Measurements from ENCODE around the gene VGLL1.

VGLL1 gene

GRCh38 chrX:136588036-136588435 is 56.0 kb downstream of the VGLL1 start:
- no peak for DNase-seq (ENCODE audit: extremely low spot score)
- POLR2A ChIA-PET: no interaction called here
- CTCF ChIA-PET: no interaction called here
- TF ChIP-seq FOXK2 (IDR thresholded peaks at IDR 0.05): no peak
- TF ChIP-seq FOXA1 (IDR thresholded peaks at IDR 0.05): no peak
- no peak for TF ChIP-seq LEF1 (IDR thresholded peaks at IDR 0.05; ENCODE audit: borderline replicate concordance)
- TF ChIP-seq PKNOX1 (IDR thresholded peaks at IDR 0.05): no peak
- TF ChIP-seq ZNF384 (IDR thresholded peaks at IDR 0.05): no peak
- no peak for TF ChIP-seq SUZ12 (IDR thresholded peaks at IDR 0.05)

GRCh38 chrX:136589966-136590365 is 58.0 kb downstream of the VGLL1 start:
- CTCF ChIA-PET: no interaction called here
- no peak for TF ChIP-seq HDGF (IDR thresholded peaks at IDR 0.05; ENCODE audit: borderline replicate concordance)
- TF ChIP-seq LEF1 (IDR thresholded peaks at IDR 0.05; ENCODE audit: borderline replicate concordance): no peak
- TF ChIP-seq SUZ12 (IDR thresholded peaks at IDR 0.05): no peak
- TF ChIP-seq ARNT (IDR thresholded peaks at IDR 0.05): no peak
- no peak for TF ChIP-seq TARDBP (IDR thresholded peaks at IDR 0.05)
- TF ChIP-seq ELF4 (IDR thresholded peaks at IDR 0.05): no peak
- TF ChIP-seq SP1 (IDR thresholded peaks at IDR 0.05): no peak
- no peak for TF ChIP-seq ZNF384 (IDR thresholded peaks at IDR 0.05)
- no peak for TF ChIP-seq PKNOX1 (IDR thresholded peaks at IDR 0.05)
- no peak for TF ChIP-seq CTBP1 (IDR thresholded peaks at IDR 0.05; ENCODE audit: borderline replicate concordance)
- TF ChIP-seq L3MBTL2 (conservative IDR thresholded peaks at IDR 0.05): no peak
- no peak for TF ChIP-seq FOXK2 (IDR thresholded peaks at IDR 0.05)
- TF ChIP-seq FOXM1 (IDR thresholded peaks at IDR 0.05; ENCODE audit: borderline replicate concordance): no peak
- no peak for TF ChIP-seq BHLHE40 (IDR thresholded peaks at IDR 0.05; ENCODE audit: borderline replicate concordance)
- TF ChIP-seq NFRKB (IDR thresholded peaks at IDR 0.05): no peak
- POLR2A ChIA-PET: no interaction called here
- DNase-seq (ENCODE audit: extremely low spot score): no peak

GRCh38 chrX:136597356-136597755 is 65.3 kb downstream of the VGLL1 start:
- DNase-seq (ENCODE audit: extremely low spot score): no peak
- CTCF ChIA-PET: no interaction called here
- POLR2A ChIA-PET: no interaction called here
- TF ChIP-seq L3MBTL2 (conservative IDR thresholded peaks at IDR 0.05) (no peak), ARNT (IDR thresholded peaks at IDR 0.05) (no peak), PKNOX1 (IDR thresholded peaks at IDR 0.05) (no peak), CTBP1 (IDR thresholded peaks at IDR 0.05; ENCODE audit: borderline replicate concordance) (no peak), HDGF (IDR thresholded peaks at IDR 0.05; ENCODE audit: borderline replicate concordance) (no peak), TARDBP (IDR thresholded peaks at IDR 0.05) (no peak), FOXA1 (IDR thresholded peaks at IDR 0.05) (no peak), SUZ12 (IDR thresholded peaks at IDR 0.05) (no peak), ELF4 (IDR thresholded peaks at IDR 0.05) (no peak), FOXK2 (IDR thresholded peaks at IDR 0.05) (no peak), LEF1 (IDR thresholded peaks at IDR 0.05; ENCODE audit: borderline replicate concordance) (no peak), ZNF384 (IDR thresholded peaks at IDR 0.05) (no peak), NFRKB (IDR thresholded peaks at IDR 0.05) (no peak), FOXM1 (IDR thresholded peaks at IDR 0.05; ENCODE audit: borderline replicate concordance) (no peak), BHLHE40 (IDR thresholded peaks at IDR 0.05; ENCODE audit: borderline replicate concordance) (no peak), SP1 (IDR thresholded peaks at IDR 0.05) (no peak)

GRCh38 chrX:136597954-136598353 is 65.9 kb downstream of the VGLL1 start:
- CTCF ChIA-PET: no interaction called here
- POLR2A ChIA-PET: no interaction called here

GRCh38 chrX:136598631-136599030 is 66.6 kb downstream of the VGLL1 start:
- no peak for TF ChIP-seq FOXK2 (IDR thresholded peaks at IDR 0.05)
- TF ChIP-seq PKNOX1 (IDR thresholded peaks at IDR 0.05): no peak
- no peak for TF ChIP-seq ARNT (IDR thresholded peaks at IDR 0.05)
- no peak for TF ChIP-seq TARDBP (IDR thresholded peaks at IDR 0.05)
- TF ChIP-seq HDGF (IDR thresholded peaks at IDR 0.05; ENCODE audit: borderline replicate concordance): no peak
- no peak for TF ChIP-seq FOXA1 (IDR thresholded peaks at IDR 0.05)
- no peak for TF ChIP-seq ZNF384 (IDR thresholded peaks at IDR 0.05)
- TF ChIP-seq CTBP1 (IDR thresholded peaks at IDR 0.05; ENCODE audit: borderline replicate concordance): no peak
- no peak for TF ChIP-seq ELF4 (IDR thresholded peaks at IDR 0.05)
- no peak for TF ChIP-seq NFRKB (IDR thresholded peaks at IDR 0.05)
- no peak for TF ChIP-seq L3MBTL2 (conservative IDR thresholded peaks at IDR 0.05)
- TF ChIP-seq LEF1 (IDR thresholded peaks at IDR 0.05; ENCODE audit: borderline replicate concordance): no peak
- ChIA-PET CTCF (no interaction called here), POLR2A (interaction anchor here (0.6 kb wide), 1 partner anchor 282 kb away, joined by 3 read pairs; no protein-coding TSS in a partner anchor)
- DNase-seq (ENCODE audit: extremely low spot score): no peak

More at GRCh38 chrX:136597954-136598353, 65.9 kb downstream of the VGLL1 start:
- no peak for DNase-seq (ENCODE audit: extremely low spot score)
- TF ChIP-seq SUZ12 (IDR thresholded peaks at IDR 0.05) (no peak), SP1 (IDR thresholded peaks at IDR 0.05) (no peak), FOXK2 (IDR thresholded peaks at IDR 0.05) (no peak), ZNF384 (IDR thresholded peaks at IDR 0.05) (no peak), FOXA1 (IDR thresholded peaks at IDR 0.05) (no peak), LEF1 (IDR thresholded peaks at IDR 0.05; ENCODE audit: borderline replicate concordance) (no peak), FOXM1 (IDR thresholded peaks at IDR 0.05; ENCODE audit: borderline replicate concordance) (no peak), TARDBP (IDR thresholded peaks at IDR 0.05) (no peak), ARNT (IDR thresholded peaks at IDR 0.05) (no peak), BHLHE40 (IDR thresholded peaks at IDR 0.05; ENCODE audit: borderline replicate concordance) (no peak), ELF4 (IDR thresholded peaks at IDR 0.05) (no peak)

- DNase-seq (ENCODE audit: extremely low spot score): no peak
- CTCF ChIA-PET: no interaction called here
- POLR2A ChIA-PET: no interaction called here
- TF ChIP-seq BHLHE40 (IDR thresholded peaks at IDR 0.05; ENCODE audit: borderline replicate concordance) (no peak), FOXM1 (IDR thresholded peaks at IDR 0.05; ENCODE audit: borderline replicate concordance) (no peak), HDGF (IDR thresholded peaks at IDR 0.05; ENCODE audit: borderline replicate concordance) (no peak), PKNOX1 (IDR thresholded peaks at IDR 0.05) (no peak), FOXA1 (IDR thresholded peaks at IDR 0.05) (no peak), CTBP1 (IDR thresholded peaks at IDR 0.05; ENCODE audit: borderline replicate concordance) (no peak), LEF1 (IDR thresholded peaks at IDR 0.05; ENCODE audit: borderline replicate concordance) (no peak), L3MBTL2 (conservative IDR thresholded peaks at IDR 0.05) (no peak), ELF4 (IDR thresholded peaks at IDR 0.05) (no peak), ZNF384 (IDR thresholded peaks at IDR 0.05) (no peak), TARDBP (IDR thresholded peaks at IDR 0.05) (no peak), ARNT (IDR thresholded peaks at IDR 0.05) (no peak), SP1 (IDR thresholded peaks at IDR 0.05) (no peak), FOXK2 (IDR thresholded peaks at IDR 0.05) (no peak)
Measured at GRCh38 chrX:136600059-136600458, 68.0 kb downstream of the VGLL1 start.
